Stimulated activated naive B cell treated with anti-CD40 and anti-IgM and Interleukin-4, amounts not matched to agents 10 μg/mL and 1 μg/mL and 100 μg/mL, for 72 hours (primary cell): ENCODE results near the gene IL17REL.
A peak's percentile ranks its signal among the peaks of the same experiment; 100 is the strongest.

Experiments
- ATAC-seq, 2 donors: fragments of 150-1000 bp; cut with Tn5 transposase; replicated peaks; 2 replicates each; pipeline ENCODE4 v1.10.0; 2021; ENCODE audit warnings: moderate library complexity in 1 of 2
- DNase-seq: peaks from one replicate; pipeline ENCODE4 v3.0.0; 2021
- H3K27ac Mint-ChIP-seq: one replicate; pipeline ENCODE4 v1.8.0; 2022; ENCODE audit warnings: mild to moderate bottlenecking, mixed read lengths
- H3K27me3 Mint-ChIP-seq, 2 donors: one replicate each; pipeline ENCODE4 v1.8.0; 2022; ENCODE audit warnings: mixed read lengths in 2 of 2
- H3K36me3 Mint-ChIP-seq, 2 donors: one replicate each; pipeline ENCODE4 v1.8.0; 2022; ENCODE audit warnings: mixed read lengths in 2 of 2, mild to moderate bottlenecking in 1 of 2
- H3K4me1 Mint-ChIP-seq, 2 donors: one replicate each; pipeline ENCODE4 v1.8.0; 2022; ENCODE audit warnings: mixed read lengths in 2 of 2, mild to moderate bottlenecking in 1 of 2
- H3K4me3 Mint-ChIP-seq, 2 donors: one replicate each; pipeline ENCODE4 v1.8.0; 2022; ENCODE audit warnings: mild to moderate bottlenecking in 2 of 2, mixed read lengths in 2 of 2, moderate library complexity in 1 of 2
- H3K9me3 Mint-ChIP-seq, 2 donors: one replicate each; pipeline ENCODE4 v1.8.0; 2022; ENCODE audit warnings: mixed read lengths in 2 of 2, mild to moderate bottlenecking in 1 of 2

The IL17REL gene

GRCh38 chr22:50020606-50021005, 8.0 kb upstream of the IL17REL start:
- peaks cover 22 to 31% of the 10 kb centered on the region in 2 donors for H3K4me1 Mint-ChIP-seq
- peaks cover 5 to 12% of the 10 kb centered on the region in 2 donors for H3K27me3 Mint-ChIP-seq
- H3K27ac Mint-ChIP-seq, result no peak overlapping the region
- no peak for ATAC-seq
- no peak overlapping the region for H3K4me3 Mint-ChIP-seq
- H3K9me3 Mint-ChIP-seq, result no peaks in the 10 kb centered on the region
- no peak for DNase-seq
- no peaks in the 10 kb centered on the region for H3K36me3 Mint-ChIP-seq

GRCh38 chr22:50019316-50019715, 6.8 kb upstream of the IL17REL start:
- Mint-ChIP-seq H3K27ac (no peak overlapping the region), H3K4me3 (no peak overlapping the region), H3K9me3 (no peaks in the 10 kb centered on the region), H3K36me3 (no peaks in the 10 kb centered on the region), H3K4me1 (peaks cover 23 to 33% of the 10 kb centered on the region in 2 donors), H3K27me3 (peaks cover 5 to 8% of the 10 kb centered on the region in 2 donors)
- ATAC-seq (no peak), DNase-seq (no peak)

- Mint-ChIP-seq H3K4me1 (peaks cover 28 to 39% of the 10 kb centered on the region in 2 donors), H3K4me3 (no peak overlapping the region), H3K27ac (no peak overlapping the region), H3K36me3 (no peaks in the 10 kb centered on the region), H3K27me3 (peaks cover 5 to 6% of the 10 kb centered on the region in 2 donors), H3K9me3 (no peaks in the 10 kb centered on the region)
- DNase-seq (no peak), ATAC-seq (no peak)
These were observed 6.2 kb upstream of the IL17REL start for GRCh38 chr22:50018608-50019285.

GRCh38 chr22:50017701-50018224, 5.2 kb upstream of the IL17REL start:
- no peaks in the 10 kb centered on the region for H3K36me3 Mint-ChIP-seq
- peaks cover 5 to 12% of the 10 kb centered on the region in 2 donors for H3K27me3 Mint-ChIP-seq
- ATAC-seq, result no peak
- DNase-seq, result no peak
- no peak overlapping the region for H3K27ac Mint-ChIP-seq
- H3K9me3 Mint-ChIP-seq, result no peaks in the 10 kb centered on the region
- H3K4me1 Mint-ChIP-seq, result peaks cover 34 to 48% of the 10 kb centered on the region in 2 donors
- H3K4me3 Mint-ChIP-seq, result no peak overlapping the region

- peak overlapping the region in 1 of 2 donors; percentile 19 for H3K4me3 Mint-ChIP-seq
- no peaks in the 10 kb centered on the region for H3K36me3 Mint-ChIP-seq
- no peak overlapping the region for H3K27ac Mint-ChIP-seq
- peaks cover 5 to 13% of the 10 kb centered on the region in 2 donors for H3K27me3 Mint-ChIP-seq
- DNase-seq (no peak), ATAC-seq (peak; percentile 63 to 66)
- H3K4me1 Mint-ChIP-seq, result peaks cover 37 to 54% of the 10 kb centered on the region in 2 donors
- no peaks in the 10 kb centered on the region for H3K9me3 Mint-ChIP-seq
These were observed 4.6 kb upstream of the IL17REL start for GRCh38 chr22:50016988-50017700.

- no peak for DNase-seq
- H3K27ac Mint-ChIP-seq, result no peak overlapping the region
- no peaks in the 10 kb centered on the region for H3K36me3 Mint-ChIP-seq
- H3K9me3 Mint-ChIP-seq, result no peaks in the 10 kb centered on the region
- H3K27me3 Mint-ChIP-seq, result peaks cover 5 to 20% of the 10 kb centered on the region in 2 donors
- peak in 1 of 2 donors; percentile 26 for ATAC-seq
- no peak overlapping the region for H3K4me3 Mint-ChIP-seq
- H3K4me1 Mint-ChIP-seq, result peaks cover 43 to 61% of the 10 kb centered on the region in 2 donors
These were observed 3.9 kb upstream of the IL17REL start for GRCh38 chr22:50016308-50016987.

GRCh38 chr22:50015451-50016307, 3.1 kb upstream of the IL17REL start:
- Mint-ChIP-seq H3K27ac (no peak overlapping the region), H3K9me3 (no peaks in the 10 kb centered on the region), H3K4me1 (peaks cover 49 to 68% of the 10 kb centered on the region in 2 donors)

GRCh38 chr22:50014655-50015401, 2.3 kb upstream of the IL17REL start:
- H3K4me3 Mint-ChIP-seq, result peak overlapping the region in 1 of 2 donors; percentile 66
- H3K4me1 Mint-ChIP-seq, result peaks cover 49 to 73% of the 10 kb centered on the region in 2 donors
- DNase-seq, result no peak
- peaks cover 5 to 22% of the 10 kb centered on the region in 2 donors for H3K27me3 Mint-ChIP-seq
- H3K36me3 Mint-ChIP-seq, result no peaks in the 10 kb centered on the region
- H3K9me3 Mint-ChIP-seq, result no peaks in the 10 kb centered on the region
- no peak for ATAC-seq
- H3K27ac Mint-ChIP-seq, result no peak overlapping the region

More at GRCh38 chr22:50015451-50016307, 3.1 kb upstream of the IL17REL start:
- no peak for ATAC-seq
- H3K27me3 Mint-ChIP-seq, result peaks cover 5 to 22% of the 10 kb centered on the region in 2 donors
- H3K4me3 Mint-ChIP-seq, result peak overlapping the region in 1 of 2 donors; percentile 8
- no peaks in the 10 kb centered on the region for H3K36me3 Mint-ChIP-seq
- no peak for DNase-seq

- H3K27ac Mint-ChIP-seq, result peak overlapping the region; percentile 25
- DNase-seq, result no peak
- peaks cover 3 to 22% of the 10 kb centered on the region in 2 donors for H3K27me3 Mint-ChIP-seq
These were observed 1.5 kb upstream of the IL17REL start for GRCh38 chr22:50014053-50014501.

GRCh38 chr22:50011447-50012210, 936 bp downstream of the IL17REL start:
- no peaks in the 10 kb centered on the region for H3K36me3 Mint-ChIP-seq
- H3K9me3 Mint-ChIP-seq, result no peaks in the 10 kb centered on the region
- H3K4me3 Mint-ChIP-seq, result peak overlapping the region; percentile 85 to 90
- DNase-seq (no peak), ATAC-seq (no peak)
- H3K27ac Mint-ChIP-seq, result peak overlapping the region; percentile 96
- peaks cover 43 to 54% of the 10 kb centered on the region in 2 donors for H3K4me1 Mint-ChIP-seq
- peaks cover 0 to 22% of the 10 kb centered on the region in 2 donors for H3K27me3 Mint-ChIP-seq

More at GRCh38 chr22:50014053-50014501, 1.5 kb upstream of the IL17REL start:
- Mint-ChIP-seq H3K36me3 (no peaks in the 10 kb centered on the region), H3K4me3 (peak overlapping the region; percentile 44 to 66), H3K4me1 (peaks cover 50 to 74% of the 10 kb centered on the region in 2 donors), H3K9me3 (no peaks in the 10 kb centered on the region)
- ATAC-seq, result no peak

GRCh38 chr22:50010676-50011446, 1.7 kb downstream of the IL17REL start:
- peak; percentile 72 to 76 for ATAC-seq
- H3K4me1 Mint-ChIP-seq, result peaks cover 37 to 49% of the 10 kb centered on the region in 2 donors
- no peaks in the 10 kb centered on the region for H3K9me3 Mint-ChIP-seq
- peaks cover 0 to 20% of the 10 kb centered on the region in 2 donors for H3K27me3 Mint-ChIP-seq
- no peaks in the 10 kb centered on the region for H3K36me3 Mint-ChIP-seq
- H3K27ac Mint-ChIP-seq, result peak overlapping the region; percentile 96
- peak; percentile 53 for DNase-seq
- H3K4me3 Mint-ChIP-seq, result peak overlapping the region; percentile 85 to 90
